ENCODE data around the gene SELENBP1.

GRCh38 chr1:151315565-151316235, 56.8 kb downstream of the SELENBP1 start:
- TF ChIP-seq, protein P1, sequence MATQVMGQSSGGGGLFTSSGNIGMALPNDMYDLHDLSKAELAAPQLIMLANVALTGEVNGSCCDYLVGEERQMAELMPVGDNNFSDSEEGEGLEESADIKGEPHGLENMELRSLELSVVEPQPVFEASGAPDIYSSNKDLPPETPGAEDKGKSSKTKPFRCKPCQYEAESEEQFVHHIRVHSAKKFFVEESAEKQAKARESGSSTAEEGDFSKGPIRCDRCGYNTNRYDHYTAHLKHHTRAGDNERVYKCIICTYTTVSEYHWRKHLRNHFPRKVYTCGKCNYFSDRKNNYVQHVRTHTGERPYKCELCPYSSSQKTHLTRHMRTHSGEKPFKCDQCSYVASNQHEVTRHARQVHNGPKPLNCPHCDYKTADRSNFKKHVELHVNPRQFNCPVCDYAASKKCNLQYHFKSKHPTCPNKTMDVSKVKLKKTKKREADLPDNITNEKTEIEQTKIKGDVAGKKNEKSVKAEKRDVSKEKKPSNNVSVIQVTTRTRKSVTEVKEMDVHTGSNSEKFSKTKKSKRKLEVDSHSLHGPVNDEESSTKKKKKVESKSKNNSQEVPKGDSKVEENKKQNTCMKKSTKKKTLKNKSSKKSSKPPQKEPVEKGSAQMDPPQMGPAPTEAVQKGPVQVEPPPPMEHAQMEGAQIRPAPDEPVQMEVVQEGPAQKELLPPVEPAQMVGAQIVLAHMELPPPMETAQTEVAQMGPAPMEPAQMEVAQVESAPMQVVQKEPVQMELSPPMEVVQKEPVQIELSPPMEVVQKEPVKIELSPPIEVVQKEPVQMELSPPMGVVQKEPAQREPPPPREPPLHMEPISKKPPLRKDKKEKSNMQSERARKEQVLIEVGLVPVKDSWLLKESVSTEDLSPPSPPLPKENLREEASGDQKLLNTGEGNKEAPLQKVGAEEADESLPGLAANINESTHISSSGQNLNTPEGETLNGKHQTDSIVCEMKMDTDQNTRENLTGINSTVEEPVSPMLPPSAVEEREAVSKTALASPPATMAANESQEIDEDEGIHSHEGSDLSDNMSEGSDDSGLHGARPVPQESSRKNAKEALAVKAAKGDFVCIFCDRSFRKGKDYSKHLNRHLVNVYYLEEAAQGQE (IDR thresholded peaks at IDR 0.05; ENCODE audit: borderline replicate concordance), result no peak
- no peak for TF ChIP-seq EZH2 (IDR thresholded peaks at IDR 0.05; ENCODE audit: borderline replicate concordance, insufficient read depth, low read length, poor library complexity, severe bottlenecking)
